Brain pericyte (primary cell): ENCODE results near the gene CMSS1.
"Not testable (repeated sequence)": the region's sequence is repeated elsewhere in the genome, so short reads cannot be mapped to it uniquely, and the experiment has no call there.

ENCODE experiments used
- DNase-seq: peaks from one replicate; pipeline ENCODE4 v3.0.0-alpha.2; 2012; ENCODE audit warnings: low read depth, low spot score

CMSS1 gene

GRCh38 chr3:100225883-100226282, 408.2 kb downstream of the CMSS1 start:
- no peak for DNase-seq

DNA sequence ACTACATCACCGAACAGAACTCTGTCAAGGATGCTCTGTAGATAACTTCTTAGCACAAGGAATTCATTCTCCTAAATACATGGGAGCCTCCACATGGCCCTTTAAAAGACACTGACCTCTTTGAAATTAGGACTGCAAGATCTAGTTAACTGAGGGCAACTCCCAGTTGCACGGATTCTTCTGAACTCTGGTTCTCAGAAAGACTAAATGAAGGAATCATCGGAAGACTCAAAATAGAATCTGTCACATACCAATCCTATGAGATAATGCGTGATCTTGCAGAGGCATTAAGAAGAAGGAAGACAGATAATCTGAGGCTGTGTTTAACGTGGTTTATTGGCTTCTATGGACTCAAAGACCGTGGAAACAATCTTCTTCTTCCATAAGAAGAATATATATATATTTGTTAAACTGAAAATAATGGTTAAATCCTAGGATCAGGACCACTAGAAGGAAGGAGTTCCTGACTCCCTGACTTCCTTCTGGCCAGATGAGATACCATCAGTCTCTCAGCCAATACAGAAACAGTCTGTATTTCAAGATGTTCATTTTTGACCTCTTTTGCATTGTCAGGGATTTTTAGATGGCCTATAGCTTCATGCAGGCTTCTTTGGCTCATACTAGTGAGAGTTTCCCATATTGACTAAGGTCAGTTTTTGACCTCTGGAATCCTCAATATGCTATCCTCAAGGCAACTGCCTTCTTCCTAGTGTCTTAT, 409.2 kb downstream of the CMSS1 start:
- no peak for DNase-seq

DNA sequence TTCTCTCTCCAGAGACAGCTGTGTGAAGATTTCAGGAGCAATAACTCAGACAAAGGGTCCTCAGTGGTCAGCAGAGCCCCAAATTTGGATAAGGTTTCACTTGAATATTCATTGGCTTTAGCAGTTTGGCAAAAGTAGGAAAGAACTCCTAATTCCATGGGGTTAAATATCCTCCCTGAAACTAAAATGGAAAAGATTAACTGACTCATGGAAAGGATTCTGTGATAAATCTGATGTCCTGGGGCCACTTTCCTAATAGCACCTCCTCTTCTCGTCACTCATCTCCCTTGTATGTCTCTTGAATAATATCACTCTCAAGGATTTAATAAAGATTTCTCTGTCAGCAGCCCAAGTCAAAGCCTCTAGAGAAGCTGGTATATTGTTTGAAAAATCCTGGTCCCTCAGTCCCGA, 409.9 kb downstream of the CMSS1 start:
- no peak for DNase-seq

DNA sequence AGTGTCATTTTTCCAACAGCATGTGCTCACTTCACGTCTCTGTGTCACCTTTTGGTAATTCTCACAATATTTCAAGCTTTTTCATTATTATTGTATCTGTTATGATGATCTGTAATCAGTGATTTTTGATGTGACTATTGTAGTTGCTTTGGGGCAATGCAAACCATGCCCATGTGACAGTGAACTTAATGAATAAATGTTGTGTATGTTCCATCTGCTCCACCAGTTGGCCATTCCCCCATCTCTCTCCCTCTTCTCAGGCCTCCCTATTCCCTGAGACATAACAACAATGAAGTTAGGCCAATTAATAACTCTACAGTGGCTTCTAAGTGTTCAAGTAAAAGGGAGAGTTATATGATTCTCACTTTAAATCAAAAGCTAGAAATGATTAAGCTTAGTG, 410.6 kb downstream of the CMSS1 start:
- no peak for DNase-seq

GRCh38 chr3:100229188-100229587, 411.5 kb downstream of the CMSS1 start:
- not testable (repeated sequence) for DNase-seq

GRCh38 chr3:100230710-100231109, 413.0 kb downstream of the CMSS1 start:
- DNase-seq, result no peak
